Stimulated activated CD4-positive, alpha-beta T cell treated with anti-CD3 and anti-CD28 coated beads, Interleukin-15, amount 100 ng/mL, for 48 hours (primary cell): Measurements from ENCODE around the gene MYL6.
"Not testable (repeated sequence)": the region's sequence is repeated elsewhere in the genome, so short reads cannot be mapped to it uniquely, and the experiment has no call there.

Source experiments
- DNase-seq, 2 donors: peaks; one replicate each; pipeline ENCODE4 v3.0.0-alpha.2; 2020; ENCODE audit warnings: low read depth in 2 of 2

Gene MYL6

DNA sequence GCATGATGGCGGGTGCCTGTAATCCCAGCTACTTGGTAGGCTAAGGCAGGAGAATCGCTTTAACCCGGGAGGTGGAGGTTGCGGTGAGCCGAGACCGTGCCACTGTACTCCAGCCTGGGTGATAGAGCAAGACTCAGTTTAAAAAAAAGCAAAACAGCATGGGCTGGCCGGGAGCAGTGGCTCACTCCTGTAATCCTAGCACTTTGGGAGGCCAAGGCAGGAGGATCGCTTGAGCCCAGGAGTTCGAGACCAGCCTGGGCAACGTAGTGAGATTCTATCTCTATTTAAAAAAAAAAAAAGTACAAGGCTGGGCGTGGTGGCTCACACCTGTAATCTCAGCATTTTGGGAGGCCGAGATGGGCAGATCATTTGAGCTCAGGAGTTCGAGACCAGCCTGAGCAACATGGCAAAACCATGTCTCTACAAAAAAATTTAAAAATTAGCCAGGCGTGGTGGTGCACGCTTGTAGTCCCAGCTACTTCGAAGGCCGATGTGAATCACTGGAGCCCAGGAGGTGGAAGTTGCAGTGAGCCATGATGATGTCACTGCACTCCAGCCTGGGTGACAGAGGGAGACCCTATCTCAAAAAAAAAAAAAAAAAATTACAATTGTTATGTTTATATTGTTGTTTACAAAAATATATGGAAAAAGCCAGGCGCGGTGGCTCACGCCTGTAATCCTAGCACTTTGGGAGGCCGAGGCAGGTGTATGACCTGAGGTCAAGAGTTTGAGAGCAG is 1.5 kb upstream of the MYL6 start:
- not testable (repeated sequence) for DNase-seq

DNA sequence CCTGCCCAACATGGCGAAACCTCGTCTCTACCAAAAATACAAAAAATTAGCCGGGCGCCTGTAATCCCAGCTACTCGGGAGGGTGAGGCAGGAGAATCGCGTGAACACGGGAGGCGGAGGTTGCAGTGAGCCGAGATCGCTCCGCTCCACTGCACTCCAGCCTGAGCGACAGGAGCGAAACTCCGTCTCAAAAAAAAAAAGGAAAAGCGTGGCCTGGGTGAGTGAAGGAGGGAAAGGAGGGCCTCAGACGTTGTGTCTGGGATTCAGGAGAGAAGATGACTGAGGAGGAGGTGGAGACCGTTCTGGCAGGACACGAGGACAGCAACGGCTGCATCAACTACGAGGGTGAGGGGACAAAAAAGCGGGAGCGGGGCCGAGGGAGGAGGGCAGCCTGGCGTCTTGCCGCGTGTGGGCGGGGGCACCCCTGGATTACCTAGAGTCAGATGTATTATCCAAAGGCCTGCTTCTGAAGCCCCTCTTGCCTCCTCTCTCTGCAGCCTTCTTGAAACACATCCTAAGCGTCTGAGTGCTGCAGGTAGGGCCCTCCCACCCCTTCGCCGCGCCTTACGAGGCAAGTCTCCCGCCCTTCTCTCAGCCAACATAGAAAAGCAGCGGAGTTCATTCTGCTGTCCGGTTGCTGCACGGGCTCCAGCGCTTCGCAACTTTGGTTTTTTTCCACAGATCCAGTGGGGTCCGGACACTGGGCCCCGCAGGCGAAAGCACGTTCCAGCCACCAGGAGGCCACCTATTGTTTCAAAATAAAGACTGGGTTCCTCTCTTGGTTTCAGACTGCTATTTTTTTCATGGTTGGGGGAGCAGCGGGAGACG is 744 bp upstream of the MYL6 start:
- DNase-seq = peak; percentile 32 to 39

DNA sequence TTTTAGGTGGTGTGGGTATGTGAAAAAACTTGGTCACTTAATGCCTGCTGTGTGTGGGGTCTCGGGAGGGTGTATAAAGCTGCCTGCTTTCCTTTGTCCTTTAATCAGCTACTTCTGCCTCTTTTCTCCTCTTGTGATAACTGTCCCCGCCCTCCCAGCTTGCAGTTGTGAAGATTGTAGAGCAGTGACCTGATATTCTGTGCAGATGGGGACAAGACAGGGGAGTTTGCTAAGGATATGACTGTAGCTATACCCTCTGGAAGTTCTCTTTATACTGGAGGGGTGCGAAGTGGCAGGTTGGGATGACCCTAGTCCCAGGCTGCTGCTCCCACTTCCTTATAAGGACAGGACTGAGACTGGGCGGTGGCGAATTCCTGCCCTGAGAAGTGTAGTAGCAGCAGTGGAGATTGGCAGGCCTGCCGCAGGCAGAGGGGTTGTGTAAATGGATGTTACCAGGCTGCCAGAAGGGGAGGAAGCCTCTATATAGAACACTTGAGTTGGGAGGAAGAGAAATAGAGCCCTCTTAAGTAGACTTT is 835 bp downstream of the MYL6 start:
- no peak for DNase-seq

DNA sequence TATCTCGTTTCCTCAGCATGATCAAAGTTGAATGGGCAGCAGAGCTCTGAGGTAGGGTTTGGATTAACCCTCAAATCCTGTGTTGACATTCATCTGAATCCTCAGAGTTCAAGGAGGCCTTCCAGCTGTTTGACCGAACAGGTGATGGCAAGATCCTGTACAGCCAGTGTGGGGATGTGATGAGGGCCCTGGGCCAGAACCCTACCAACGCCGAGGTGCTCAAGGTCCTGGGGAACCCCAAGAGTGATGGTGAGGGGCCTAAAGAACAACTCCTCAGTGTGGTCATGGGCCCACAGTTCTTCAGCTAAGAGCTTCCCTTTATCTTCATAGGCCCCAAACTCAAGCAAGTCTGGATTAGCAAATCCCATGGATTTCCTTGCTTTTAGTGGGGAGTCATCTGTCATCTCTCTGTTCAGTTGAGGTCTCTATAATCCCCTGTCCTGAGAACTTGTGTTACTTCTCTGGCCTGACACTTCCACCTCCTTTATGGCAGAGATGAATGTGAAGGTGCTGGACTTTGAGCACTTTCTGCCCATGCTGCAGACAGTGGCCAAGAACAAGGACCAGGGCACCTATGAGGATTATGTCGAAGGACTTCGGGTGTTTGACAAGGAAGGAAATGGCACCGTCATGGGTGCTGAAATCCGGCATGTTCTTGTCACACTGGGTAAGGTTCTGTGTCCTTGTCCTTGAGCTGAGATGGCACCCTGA is 1.5 kb downstream of the MYL6 start:
- DNase-seq = no peak

DNA sequence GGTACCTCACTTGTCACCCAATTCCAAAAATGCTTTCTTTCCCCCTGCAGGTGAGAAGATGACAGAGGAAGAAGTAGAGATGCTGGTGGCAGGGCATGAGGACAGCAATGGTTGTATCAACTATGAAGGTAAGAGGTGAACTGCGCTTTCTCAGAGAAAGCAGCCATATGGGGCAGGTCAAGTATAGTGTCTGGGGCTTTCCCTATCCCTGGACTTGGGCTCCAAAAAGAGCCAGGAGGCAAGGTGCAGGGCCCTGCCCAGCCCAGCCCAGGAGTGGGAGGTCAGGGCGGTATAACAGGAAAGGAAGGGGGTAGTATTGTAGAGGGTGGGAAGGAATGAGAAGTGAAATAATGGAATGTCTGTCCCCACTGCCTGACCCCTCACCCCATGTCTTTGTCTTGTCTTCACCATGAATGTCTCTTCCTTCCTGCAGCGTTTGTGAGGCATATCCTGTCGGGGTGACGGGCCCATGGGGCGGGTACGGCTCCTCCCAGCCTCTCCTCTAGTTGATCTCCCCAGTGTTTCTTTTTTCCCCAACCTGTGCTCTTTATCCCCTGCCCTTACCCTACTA is 2.1 kb downstream of the MYL6 start:
- peak in 1 of 2 donors; percentile 47 for DNase-seq

DNA sequence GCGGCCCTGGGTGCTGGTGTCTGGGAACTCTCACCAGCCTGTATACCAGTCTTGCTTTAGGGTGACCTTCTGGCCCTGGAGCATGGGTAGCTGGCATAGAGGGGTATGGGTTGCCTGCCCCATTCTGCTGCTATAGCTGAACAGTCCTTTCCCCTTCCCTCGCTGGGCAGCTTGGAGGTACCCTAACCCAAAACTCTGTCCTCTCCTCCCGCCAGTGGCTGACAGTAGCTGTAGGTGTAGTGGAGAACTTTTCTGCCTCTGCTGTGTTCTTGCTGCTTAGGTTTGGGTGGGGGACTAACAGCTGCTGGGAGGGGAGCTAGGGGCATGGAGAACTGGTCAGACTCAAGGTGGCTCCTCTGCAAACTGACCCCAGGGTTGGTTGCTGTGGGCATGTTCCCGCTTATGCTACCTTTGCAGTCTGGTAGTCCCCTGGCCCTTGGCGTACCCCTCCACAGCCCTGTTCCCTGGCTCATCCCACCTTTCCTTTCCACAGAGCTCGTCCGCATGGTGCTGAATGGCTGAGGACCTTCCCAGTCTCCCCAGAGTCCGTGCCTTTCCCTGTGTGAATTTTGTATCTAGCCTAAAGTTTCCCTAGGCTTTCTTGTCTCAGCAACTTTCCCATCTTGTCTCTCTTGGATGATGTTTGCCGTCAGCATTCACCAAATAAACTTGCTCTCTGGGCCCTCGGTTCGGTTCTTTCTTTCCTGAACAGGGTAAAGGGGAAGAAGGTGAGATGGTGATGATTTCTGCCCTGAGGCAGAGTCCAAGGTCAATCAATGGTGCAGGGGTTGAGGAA is 2.9 kb downstream of the MYL6 start:
- DNase-seq = no peak

DNA sequence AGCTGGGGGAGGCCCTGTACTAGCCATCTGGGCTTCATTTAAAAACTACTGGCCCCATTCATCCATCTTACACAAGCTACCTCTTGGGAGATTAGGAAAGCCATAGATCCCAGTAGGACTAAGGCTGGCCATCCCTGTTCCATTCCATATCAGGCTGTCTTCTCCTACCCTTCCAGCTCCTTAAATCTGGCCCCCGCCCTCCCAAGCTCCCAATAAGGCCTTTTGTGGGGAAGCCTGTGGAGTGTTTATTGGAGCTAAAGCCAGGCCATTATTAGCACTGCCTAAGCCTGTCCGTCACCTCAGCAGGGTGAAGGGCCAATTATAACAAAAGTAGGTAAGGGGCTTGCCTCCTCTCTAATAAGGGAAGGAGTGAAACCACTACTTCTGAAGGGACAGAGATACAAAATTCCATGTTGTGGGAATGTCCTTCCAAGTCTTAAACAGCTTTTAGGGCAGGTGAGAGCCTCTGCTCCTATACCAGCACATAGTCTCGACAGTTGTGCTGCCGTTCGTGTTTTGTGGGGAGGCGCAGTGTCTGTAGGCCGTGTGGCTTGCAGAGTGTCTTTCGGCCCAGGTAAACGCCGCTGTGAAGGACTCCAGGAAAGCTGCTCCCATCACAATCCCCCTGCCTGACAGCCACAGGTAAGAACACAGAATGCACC is 3.7 kb downstream of the MYL6 start:
- DNase-seq = no peak

DNA sequence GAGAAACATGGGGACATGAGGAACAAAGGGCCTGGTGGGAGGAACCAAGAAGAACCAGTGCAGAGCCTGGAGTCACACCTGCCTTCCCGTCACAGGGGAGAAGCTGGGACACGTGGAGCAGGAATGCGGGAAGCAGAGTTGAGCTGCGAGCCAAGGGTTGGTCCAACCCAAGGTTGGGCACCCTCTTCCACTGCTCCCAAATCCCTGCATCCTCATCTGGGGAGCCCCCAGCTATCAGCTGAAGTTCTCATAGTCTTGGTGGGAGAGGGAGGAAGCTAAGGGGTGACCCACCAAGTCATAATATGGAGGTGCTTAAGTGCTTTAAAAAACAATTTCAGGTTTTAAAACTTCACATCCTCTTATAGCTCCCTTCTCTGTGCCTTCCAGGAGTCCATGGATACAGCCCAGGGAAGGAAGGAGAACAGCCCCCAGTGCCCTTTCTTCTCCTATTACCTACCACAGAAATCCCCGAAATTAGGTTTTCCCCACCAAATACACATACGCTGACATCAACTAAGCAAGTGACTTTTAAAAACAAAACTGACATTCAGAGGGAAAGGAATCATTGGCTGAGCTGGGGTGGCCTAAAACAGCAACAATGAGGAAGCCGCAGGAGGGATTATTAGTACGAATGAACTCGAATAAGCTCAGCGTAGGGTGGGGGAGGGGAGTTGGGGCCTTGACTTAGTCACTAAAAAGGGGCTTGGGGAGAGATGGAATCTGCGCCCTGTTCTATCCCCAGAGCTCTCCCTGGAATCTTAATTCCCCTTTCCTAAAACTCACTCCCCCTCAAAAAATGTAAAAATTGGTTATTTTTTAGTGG is 4.5 kb downstream of the MYL6 start:
- no peak for DNase-seq

DNA sequence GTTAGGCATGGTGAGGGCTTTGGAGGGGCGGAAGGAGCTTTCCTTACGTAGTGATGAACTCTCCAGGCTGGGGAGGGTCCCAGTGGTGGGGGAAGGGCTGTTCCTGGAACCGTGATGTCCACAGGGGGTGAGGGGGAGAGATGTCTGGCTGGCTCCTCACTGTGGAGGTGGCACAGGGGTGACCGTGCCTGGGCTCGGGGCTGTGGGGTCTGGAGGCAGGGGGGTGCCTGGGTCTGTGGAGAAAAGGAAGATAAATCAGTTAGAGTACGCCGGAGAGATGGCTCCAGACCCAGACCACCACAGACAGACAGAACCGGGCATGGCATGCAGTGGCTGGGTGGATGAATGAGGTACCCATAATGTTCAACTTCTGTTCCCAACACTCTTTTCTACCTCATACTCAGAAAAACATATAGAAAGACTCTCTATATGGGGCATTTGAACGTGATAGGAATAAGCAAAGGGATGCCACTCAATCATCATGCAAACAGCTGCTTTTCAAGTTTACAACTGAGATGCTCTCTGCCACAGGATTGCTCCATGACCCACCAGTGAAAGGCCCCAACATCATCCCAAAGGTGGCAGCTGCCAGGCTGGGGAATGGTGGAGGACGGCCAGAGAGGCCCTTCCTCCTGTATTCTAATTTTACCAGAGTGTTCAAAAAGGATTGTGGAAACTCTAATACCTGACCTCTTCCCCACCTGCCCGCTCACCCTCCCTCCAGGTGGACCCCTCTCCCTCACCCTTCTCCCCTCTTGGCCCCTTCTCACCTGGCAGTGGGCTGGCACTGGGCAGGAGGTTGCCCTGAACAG is 5.6 kb downstream of the MYL6 start:
- DNase-seq = no peak

DNA sequence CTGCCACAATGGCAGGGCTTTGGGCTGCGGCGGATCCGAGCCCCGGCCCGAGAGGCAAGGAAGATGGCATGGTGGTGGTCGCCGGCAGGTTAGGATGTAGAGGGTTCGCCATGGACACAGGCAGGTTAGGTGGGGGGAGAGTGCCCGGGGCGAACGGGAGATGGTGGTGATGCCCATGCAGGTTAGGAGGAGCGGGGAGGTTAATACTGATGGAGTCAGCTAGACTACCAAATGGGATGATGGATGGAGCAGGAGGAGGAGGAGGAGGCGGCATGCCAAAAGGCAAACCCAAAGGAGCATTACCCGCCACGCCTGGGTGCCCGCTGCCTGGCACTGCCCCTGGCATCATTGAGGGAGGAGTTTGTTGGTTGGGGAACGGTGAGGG is 6.2 kb downstream of the MYL6 start:
- DNase-seq = no peak

DNA sequence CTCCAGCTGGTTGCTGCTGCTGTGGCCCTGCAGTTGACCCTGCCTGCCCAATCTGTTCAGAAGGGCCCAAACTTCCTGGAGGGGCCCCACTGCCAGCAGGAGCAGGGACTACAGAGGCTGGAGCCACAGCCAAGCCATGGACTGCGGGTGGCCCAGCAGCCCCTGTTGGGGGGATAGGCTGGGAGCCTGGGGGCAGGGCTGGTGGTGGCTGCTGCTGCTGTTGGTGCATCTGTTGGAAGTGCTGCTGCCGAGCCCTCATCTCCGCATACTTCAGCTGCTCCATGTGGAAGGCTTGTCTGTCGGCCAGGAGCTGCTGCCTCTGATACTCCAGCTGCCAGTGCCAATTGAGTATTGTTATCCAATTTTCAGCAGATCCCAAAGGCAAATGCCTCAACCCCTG is 7.2 kb downstream of the MYL6 start:
- DNase-seq = no peak

DNA sequence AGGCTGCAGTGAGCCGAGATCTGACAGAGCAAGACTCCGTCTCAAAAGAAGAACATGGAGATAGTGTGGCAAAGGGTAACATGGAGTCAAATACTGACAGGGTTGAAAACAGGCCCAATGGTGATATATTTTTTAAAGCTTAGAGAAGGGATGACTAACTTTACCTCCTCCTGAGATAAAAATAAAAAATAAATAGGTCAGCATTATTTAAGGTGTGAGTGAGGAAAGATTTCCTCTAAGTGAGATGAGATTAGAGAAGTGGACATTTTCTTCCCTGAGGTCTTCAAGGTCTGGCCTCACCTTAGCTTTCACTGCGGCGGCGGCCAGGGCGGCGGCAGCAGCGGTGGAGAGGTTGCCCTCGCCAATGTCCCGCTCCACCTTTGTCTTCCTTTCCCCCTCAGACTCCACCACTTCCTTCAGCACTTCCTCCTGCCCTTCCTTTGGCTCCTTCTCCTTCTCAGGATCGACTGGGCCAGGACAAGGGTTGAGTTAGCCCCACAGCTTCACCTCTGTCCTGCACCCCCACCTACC is 11.1 kb downstream of the MYL6 start:
- DNase-seq = no peak

DNA sequence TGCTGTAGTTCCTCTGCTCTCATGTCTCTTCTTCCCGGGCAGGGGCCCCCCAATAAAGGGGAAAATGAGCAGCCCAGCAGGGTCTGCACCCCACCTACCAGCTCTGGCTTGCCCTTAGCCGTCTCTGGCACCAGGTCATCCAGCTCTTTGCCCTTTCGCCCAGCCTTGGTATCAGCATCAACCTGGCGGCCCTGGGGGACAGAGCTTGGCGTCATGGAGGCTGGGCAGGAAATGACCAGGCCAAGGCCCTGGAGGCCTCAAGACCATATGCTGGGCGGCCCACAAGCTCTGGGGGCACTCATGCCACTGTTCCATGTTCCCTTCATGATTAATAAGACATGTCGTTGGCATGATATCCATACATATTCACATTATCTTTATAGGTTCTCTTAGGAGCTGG is 14.7 kb downstream of the MYL6 start:
- DNase-seq = no peak

DNA sequence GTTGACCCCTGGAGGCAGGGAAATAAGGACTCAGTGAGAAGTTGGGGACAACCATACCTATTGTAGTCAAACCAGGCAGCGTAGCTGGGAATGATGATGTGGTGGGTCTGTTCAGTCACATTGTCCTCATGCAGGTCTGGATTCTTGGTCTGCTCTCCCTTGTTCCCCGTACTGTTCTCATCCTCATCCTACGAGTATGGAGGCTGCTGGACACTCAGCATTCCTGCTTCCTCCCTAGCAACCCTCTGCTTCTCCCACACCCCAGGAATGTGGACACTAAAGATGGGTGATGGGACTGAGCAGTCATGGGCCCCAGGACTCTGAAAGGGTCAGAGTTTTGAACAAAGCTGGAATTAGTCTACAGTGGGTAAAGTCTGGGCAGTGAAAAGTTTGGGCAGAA is 20.2 kb downstream of the MYL6 start:
- DNase-seq = no peak

DNA sequence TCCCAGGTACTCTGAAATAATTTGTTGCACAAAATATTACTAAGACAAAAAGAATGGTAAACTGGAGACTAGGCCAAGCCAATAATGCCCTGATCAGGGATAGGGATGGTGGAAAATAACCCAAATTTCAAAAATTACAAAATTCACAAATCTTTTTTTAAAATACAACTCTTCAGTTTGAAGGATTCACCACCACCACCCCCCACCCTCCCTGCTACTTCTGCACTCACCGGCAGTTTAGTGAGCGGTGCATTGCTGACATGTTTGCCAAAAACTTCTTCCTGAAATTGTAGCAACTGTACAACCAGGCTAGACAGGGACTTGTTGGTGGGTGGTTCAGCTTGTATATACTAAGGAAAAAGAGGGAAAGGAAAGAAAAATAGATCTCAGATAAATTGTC is 28.8 kb downstream of the MYL6 start:
- DNase-seq = no peak

DNA sequence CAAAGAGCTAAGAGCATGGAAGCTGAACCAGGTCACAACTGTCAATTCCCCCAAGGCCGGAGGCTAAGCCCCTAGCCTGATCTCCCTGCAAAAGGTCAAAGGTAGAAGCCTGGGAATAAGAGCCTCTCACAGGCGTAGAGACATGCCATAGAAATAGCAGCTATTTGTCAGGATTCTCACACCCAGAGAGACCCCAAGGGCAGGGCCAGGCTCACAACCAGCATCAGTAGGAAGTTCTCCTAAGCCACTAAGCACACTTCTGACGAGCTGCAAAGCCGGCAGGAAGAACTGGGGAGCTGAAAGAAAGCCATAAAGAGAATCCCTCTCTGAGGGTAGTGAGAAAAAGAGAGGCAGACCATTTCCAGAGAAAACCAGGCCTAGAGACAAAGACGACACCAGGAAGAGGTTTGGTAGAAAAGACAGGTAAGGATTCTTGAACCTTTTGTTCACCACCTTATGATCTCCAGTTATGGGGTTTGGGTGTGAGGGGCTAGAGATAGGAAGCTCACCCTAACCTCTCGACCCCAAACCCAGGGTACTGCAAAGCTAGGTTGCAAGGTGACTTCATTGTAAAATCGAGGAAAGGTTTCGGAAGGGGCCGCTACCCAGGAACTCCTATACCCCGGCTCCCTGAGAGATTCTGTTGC is 30.1 kb downstream of the MYL6 start:
- DNase-seq = no peak

DNA sequence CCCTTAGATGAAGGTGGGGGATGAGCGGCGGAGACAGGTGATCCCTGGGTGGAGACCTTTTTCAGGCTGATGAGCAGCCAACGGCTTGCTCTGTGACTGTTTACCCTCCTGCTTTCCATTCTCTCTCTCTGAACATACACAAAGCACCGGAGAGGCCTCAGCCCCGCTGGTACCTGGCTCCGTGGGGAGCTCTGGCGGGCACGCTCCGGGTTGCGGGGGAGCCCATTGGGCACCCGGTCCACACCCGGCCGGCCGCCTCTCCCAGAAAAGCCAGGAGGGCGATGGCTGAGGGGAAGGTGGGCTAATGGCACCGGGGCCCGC is 30.6 kb downstream of the MYL6 start:
- DNase-seq = no peak
